HEK293 (cell line): ENCODE results near the gene PROKR2.

Source experiments
- CTCF ChIA-PET: fragments of 350-600 bp; formaldehyde crosslinking; extraction: SDS; loops from one replicate; lab custom pipeline; 2021; ENCODE audit warnings: antibody characterized with exemption; lab: Yijun Ruan, JAX
- POLR2A ChIA-PET: fragments of 300-600 bp; formaldehyde crosslinking; extraction: SDS; loops from one replicate; lab custom pipeline; 2020; ENCODE audit warnings: antibody characterized with exemption, inconsistent platforms; lab: Yijun Ruan, JAX
- H3K27ac ChIP-seq: fragments of 200-500 bp; sonication (Bioruptor generic); 2 replicates; pipeline ENCODE4 v1.5.1; 2014; ENCODE audit warnings: low read depth, low read length, control low read depth, inconsistent platforms; ENCODE audit errors: extremely low read depth
- H3K36me3 ChIP-seq, 2 experiments: fragments of 200-500 bp in 1 of 2; sonication (Bioruptor generic) in 1 of 2; 1 replicate in 1 of 2; 2 replicates in 1 of 2; pipeline ENCODE4 v1.5.1; 2014 to 2017; ENCODE audit warnings: inconsistent platforms in 2 of 2, low read length in 2 of 2; ENCODE audit not compliant: control insufficient read depth in 2 of 2, insufficient read depth in 1 of 2
- H3K4me1 ChIP-seq: fragments of 200-500 bp; sonication (Bioruptor generic); 2 replicates; pipeline ENCODE4 v1.5.1; 2014; ENCODE audit warnings: mild to moderate bottlenecking, low read length, inconsistent platforms; ENCODE audit not compliant: control insufficient read depth, insufficient read depth
- H3K4me3 ChIP-seq: 2 replicates; pipeline ENCODE4 v1.5.1; 2011; ENCODE audit warnings: low read depth, mild to moderate bottlenecking, control low read depth, low read length, moderate library complexity
- H3K9me3 ChIP-seq: fragments of 200-500 bp; sonication (Bioruptor generic); 2 replicates; pipeline ENCODE4 v1.5.1; 2014; ENCODE audit warnings: low read depth, low read length, inconsistent platforms; ENCODE audit not compliant: control insufficient read depth, insufficient read depth
- CTCF ChIP-seq: fragments of 450-650 bp; formaldehyde crosslinking; IDR thresholded peaks from 2 replicates; pipeline ENCODE4 v1.5.1; 2016; ENCODE audit warnings: missing biosample characterization, missing genetic modification characterization
- ELK4 ChIP-seq: IDR thresholded peaks from 2 replicates; pipeline ENCODE4 v1.6.1; 2011; ENCODE audit warnings: mild to moderate bottlenecking, low read depth, low read length, borderline replicate concordance
- IKZF3 ChIP-seq: fragments of 450-650 bp; IDR thresholded peaks from 2 replicates; pipeline ENCODE4 v1.5.0; 2018; ENCODE audit warnings: missing biosample characterization, mild to moderate bottlenecking, missing genetic modification characterization, moderate library complexity
- MYNN ChIP-seq: fragments of 450-650 bp; formaldehyde crosslinking; IDR thresholded peaks from 2 replicates; pipeline ENCODE4 v1.5.1; 2016; ENCODE audit warnings: missing biosample characterization, missing genetic modification characterization, borderline replicate concordance
- SALL2 ChIP-seq: fragments of 450-650 bp; formaldehyde crosslinking; IDR thresholded peaks from 2 replicates; pipeline ENCODE4 v1.5.0; 2017; ENCODE audit warnings: missing biosample characterization, mild to moderate bottlenecking, missing genetic modification characterization, borderline replicate concordance
- ZBTB10 ChIP-seq: fragments of 450-650 bp; formaldehyde crosslinking; IDR thresholded peaks from 2 replicates; pipeline ENCODE4 v1.5.1; 2016; ENCODE audit warnings: missing biosample characterization, missing genetic modification characterization
- ZFP3 ChIP-seq: fragments of 450-650 bp; formaldehyde crosslinking; IDR thresholded peaks from 2 replicates; pipeline ENCODE4 v1.5.1; 2016; ENCODE audit warnings: low read depth, missing biosample characterization, missing genetic modification characterization
- ZNF112 ChIP-seq: fragments of 450-650 bp; formaldehyde crosslinking; IDR thresholded peaks from 2 replicates; pipeline ENCODE4 v1.5.0; 2017; ENCODE audit warnings: missing biosample characterization, missing genetic modification characterization
- ZNF16 ChIP-seq: fragments of 450-650 bp; formaldehyde crosslinking; IDR thresholded peaks from 2 replicates; pipeline ENCODE4 v1.5.1; 2016; ENCODE audit warnings: low read depth, missing biosample characterization, missing genetic modification characterization
- ZNF202 ChIP-seq: fragments of 450-650 bp; formaldehyde crosslinking; IDR thresholded peaks from 2 replicates; pipeline ENCODE4 v1.5.1; 2016; ENCODE audit warnings: missing biosample characterization, missing genetic modification characterization, borderline replicate concordance
- ZNF37A ChIP-seq: fragments of 450-650 bp; IDR thresholded peaks from 2 replicates; pipeline ENCODE4 v1.5.1; 2018; ENCODE audit warnings: missing biosample characterization, missing genetic modification characterization
- ZNF423 ChIP-seq: fragments of 450-650 bp; formaldehyde crosslinking; IDR thresholded peaks from 2 replicates; pipeline ENCODE4 v1.5.1; 2016; ENCODE audit warnings: missing biosample characterization, missing genetic modification characterization
- ZNF488 ChIP-seq: fragments of 450-650 bp; formaldehyde crosslinking; IDR thresholded peaks from 2 replicates; pipeline ENCODE4 v1.5.1; 2016; ENCODE audit warnings: missing biosample characterization, missing genetic modification characterization
- ZNF549 ChIP-seq: fragments of 450-650 bp; IDR thresholded peaks from 2 replicates; pipeline ENCODE4 v1.5.1; 2018; ENCODE audit warnings: missing biosample characterization, missing genetic modification characterization, mild to moderate bottlenecking, inconsistent platforms, moderate library complexity
- ZNF76 ChIP-seq: fragments of 450-650 bp; formaldehyde crosslinking; IDR thresholded peaks from 2 replicates; pipeline ENCODE4; 2016; ENCODE audit warnings: low read depth, missing biosample characterization, missing genetic modification characterization, borderline replicate concordance
- TF ChIP-seq, protein P1 (sequence below): fragments of 450-650 bp; formaldehyde crosslinking; IDR thresholded peaks from 2 replicates; pipeline ENCODE4 v1.5.1; 2016; ENCODE audit warnings: missing biosample characterization, missing genetic modification characterization
- TF ChIP-seq, protein P2 (sequence below): fragments of 450-650 bp; formaldehyde crosslinking; conservative IDR thresholded peaks from 2 replicates; pipeline ENCODE4 v1.5.1; 2016; ENCODE audit warnings: low read depth, missing biosample characterization, missing genetic modification characterization

The PROKR2 gene

DNA sequence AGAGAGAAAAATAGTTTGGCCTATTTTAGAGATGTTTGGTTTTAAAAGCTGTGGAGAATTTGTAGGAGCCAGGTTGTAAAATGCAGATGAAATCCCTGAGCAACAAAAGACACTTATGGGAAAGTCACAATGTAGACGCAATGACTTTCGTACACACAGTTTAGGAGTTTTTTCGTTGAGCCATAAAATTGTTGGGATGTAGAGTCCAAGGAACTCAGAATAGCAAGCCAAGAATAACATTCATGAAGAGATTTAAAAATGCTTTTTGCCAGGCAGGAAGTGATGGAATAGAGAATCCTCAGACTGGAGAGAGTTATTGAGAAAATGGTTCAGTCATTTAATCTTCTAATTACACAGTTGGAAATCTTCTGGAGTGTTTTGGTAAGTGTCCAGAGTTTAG, 11.5 kb upstream of the PROKR2 start (continued):
- TF ChIP-seq, protein P1, sequence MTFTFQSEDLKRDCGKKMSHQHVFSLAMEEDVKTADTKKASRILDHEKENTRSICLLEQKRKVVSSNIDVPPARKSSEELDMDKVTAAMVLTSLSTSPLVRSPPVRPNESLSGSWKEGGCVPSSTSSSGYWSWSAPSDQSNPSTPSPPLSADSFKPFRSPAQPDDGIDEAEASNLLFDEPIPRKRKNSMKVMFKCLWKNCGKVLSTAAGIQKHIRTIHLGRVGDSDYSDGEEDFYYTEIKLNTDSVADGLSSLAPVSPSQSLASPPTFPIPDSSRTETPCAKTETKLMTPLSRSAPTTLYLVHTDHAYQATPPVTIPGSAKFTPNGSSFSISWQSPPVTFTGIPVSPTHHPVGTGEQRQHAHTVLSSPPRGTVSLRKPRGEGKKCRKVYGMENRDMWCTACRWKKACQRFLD (tag by site-specific recombination) = no peak
- TF ChIP-seq IKZF3 (tag by site-specific recombination) (no peak), ZNF202 (tag by site-specific recombination) (no peak)

GRCh38 chr20:5327356-5327755, 10.6 kb upstream of the PROKR2 start:
- no peaks in the 10 kb centered on the region for H3K36me3 ChIP-seq
- H3K9me3 ChIP-seq = no peaks in the 10 kb centered on the region
- no peak for TF ChIP-seq ZNF488 (tag by site-specific recombination)
- no peak for TF ChIP-seq ZNF37A (tag by site-specific recombination)
- TF ChIP-seq ZNF112 (tag by site-specific recombination) = no peak
- TF ChIP-seq ELK4 = no peak
- TF ChIP-seq ZNF549 (tag by site-specific recombination) = no peak
- TF ChIP-seq ZNF423 (tag by site-specific recombination) = no peak
- TF ChIP-seq ZFP3 (tag by site-specific recombination) = no peak
- no peak for TF ChIP-seq ZBTB10 (tag by site-specific recombination)
- TF ChIP-seq MYNN (tag by site-specific recombination) = no peak
- TF ChIP-seq, protein P2, sequence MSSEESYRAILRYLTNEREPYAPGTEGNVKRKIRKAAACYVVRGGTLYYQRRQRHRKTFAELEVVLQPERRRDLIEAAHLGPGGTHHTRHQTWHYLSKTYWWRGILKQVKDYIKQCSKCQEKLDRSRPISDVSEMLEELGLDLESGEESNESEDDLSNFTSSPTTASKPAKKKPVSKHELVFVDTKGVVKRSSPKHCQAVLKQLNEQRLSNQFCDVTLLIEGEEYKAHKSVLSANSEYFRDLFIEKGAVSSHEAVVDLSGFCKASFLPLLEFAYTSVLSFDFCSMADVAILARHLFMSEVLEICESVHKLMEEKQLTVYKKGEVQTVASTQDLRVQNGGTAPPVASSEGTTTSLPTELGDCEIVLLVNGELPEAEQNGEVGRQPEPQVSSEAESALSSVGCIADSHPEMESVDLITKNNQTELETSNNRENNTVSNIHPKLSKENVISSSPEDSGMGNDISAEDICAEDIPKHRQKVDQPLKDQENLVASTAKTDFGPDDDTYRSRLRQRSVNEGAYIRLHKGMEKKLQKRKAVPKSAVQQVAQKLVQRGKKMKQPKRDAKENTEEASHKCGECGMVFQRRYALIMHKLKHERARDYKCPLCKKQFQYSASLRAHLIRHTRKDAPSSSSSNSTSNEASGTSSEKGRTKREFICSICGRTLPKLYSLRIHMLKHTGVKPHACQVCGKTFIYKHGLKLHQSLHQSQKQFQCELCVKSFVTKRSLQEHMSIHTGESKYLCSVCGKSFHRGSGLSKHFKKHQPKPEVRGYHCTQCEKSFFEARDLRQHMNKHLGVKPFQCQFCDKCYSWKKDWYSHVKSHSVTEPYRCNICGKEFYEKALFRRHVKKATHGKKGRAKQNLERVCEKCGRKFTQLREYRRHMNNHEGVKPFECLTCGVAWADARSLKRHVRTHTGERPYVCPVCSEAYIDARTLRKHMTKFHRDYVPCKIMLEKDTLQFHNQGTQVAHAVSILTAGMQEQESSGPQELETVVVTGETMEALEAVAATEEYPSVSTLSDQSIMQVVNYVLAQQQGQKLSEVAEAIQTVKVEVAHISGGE = no peak
- TF ChIP-seq SALL2 = no peak
- no peak for TF ChIP-seq CTCF (tag by site-specific recombination)
- TF ChIP-seq ZNF76 (tag by site-specific recombination) = no peak
- no peak for TF ChIP-seq ZNF16 (tag by site-specific recombination)
- ChIA-PET POLR2A (no interaction called here), CTCF (interaction anchor here (1.2 to 1.6 kb wide), 2 partner anchors 105 to 122 kb away, joined by 4 to 6 read pairs; no protein-coding TSS in a partner anchor)
- no peak overlapping the region for H3K27ac ChIP-seq
- H3K4me1 ChIP-seq = no peaks in the 10 kb centered on the region
- H3K4me3 ChIP-seq = no peak overlapping the region
